Naive thymus-derived CD4-positive, alpha-beta T cell (primary cell): ENCODE data around the gene ANKRD13B. TPM values are rescaled to one million over a fixed set of nuclear protein-coding genes. Genes with fewer than 3 reads are reported as not detected.
A peak's percentile ranks its signal among the peaks of the same experiment; 100 is the strongest.

Experiments
- ATAC-seq: fragments of 150-1000 bp; cut with Tn5 transposase; 2 replicates; pipeline ENCODE4 v1.10.0; 2021; ENCODE audit warnings: mild to moderate bottlenecking, moderate library complexity
- CTCF ChIA-PET: fragments of 350-600 bp; sonication (Branson Sonifier 250); formaldehyde crosslinking; loops from one replicate; lab custom pipeline; 2021; ENCODE audit warnings: antibody characterized with exemption; lab: Charles Lee
- POLR2A ChIA-PET: fragments of 350-600 bp; sonication (Branson Sonifier 250); formaldehyde crosslinking; loops from one replicate; lab custom pipeline; 2021; ENCODE audit warnings: antibody characterized with exemption, inconsistent platforms; lab: Charles Lee
- DNase-seq, 9 donors: peaks; one replicate each; pipeline versions ENCODE4 v3.0.0 to v3.0.0-alpha.2; 2020 to 2022; ENCODE audit warnings: mixed read lengths in 1 of 9
- H3K27ac ChIP-seq: one replicate; pipeline ENCODE4 v1.7.0; 2013; ENCODE audit warnings: mild to moderate bottlenecking, low read depth, low read length, moderate library complexity
- H3K27me3 ChIP-seq, 2 donors: one replicate each; pipeline ENCODE4 v1.7.0; 2013; ENCODE audit warnings: low read length in 2 of 2, mild to moderate bottlenecking in 2 of 2, moderate library complexity in 2 of 2; ENCODE audit not compliant: control insufficient read depth in 2 of 2, insufficient read depth in 2 of 2
- H3K36me3 ChIP-seq, 3 experiments: 1 replicate in 2 of 3; 2 replicates in 1 of 3; pipeline ENCODE4 v1.7.0; 2013; ENCODE audit warnings: low read length in 3 of 3, mild to moderate bottlenecking in 3 of 3, moderate library complexity in 1 of 3; ENCODE audit not compliant: insufficient read depth in 3 of 3, control insufficient read depth in 2 of 3
- H3K4me1 ChIP-seq, 2 donors: one replicate each; pipeline ENCODE4 v1.7.0; 2013; ENCODE audit warnings: low read length in 2 of 2, mild to moderate bottlenecking in 2 of 2, moderate library complexity in 1 of 2; ENCODE audit not compliant: control insufficient read depth in 2 of 2, insufficient read depth in 2 of 2
- H3K4me3 ChIP-seq: 2 replicates; pipeline ENCODE4 v1.7.0; 2013; ENCODE audit warnings: mild to moderate bottlenecking, low read length
- H3K9me3 ChIP-seq, 3 experiments: 1 replicate in 2 of 3; 2 replicates in 1 of 3; pipeline ENCODE4 v1.7.0; 2013; ENCODE audit warnings: low read length in 3 of 3; ENCODE audit not compliant: control insufficient read depth in 2 of 3
- H3K27ac Mint-ChIP-seq, 9 donors: one replicate each; pipeline ENCODE4 v1.8.0; 2020 to 2022; ENCODE audit warnings: mixed read lengths in 9 of 9, mild to moderate bottlenecking in 8 of 9, moderate library complexity in 5 of 9, inconsistent platforms in 2 of 9
- H3K27me3 Mint-ChIP-seq, 5 donors: one replicate each; pipeline ENCODE4 v1.8.0; 2021 to 2022; ENCODE audit warnings: mixed read lengths in 5 of 5, mild to moderate bottlenecking in 1 of 5
- H3K36me3 Mint-ChIP-seq, 5 donors: one replicate each; pipeline ENCODE4 v1.8.0; 2020 to 2022; ENCODE audit warnings: mixed read lengths in 5 of 5, mild to moderate bottlenecking in 3 of 5, inconsistent platforms in 1 of 5
- H3K4me1 Mint-ChIP-seq, 7 donors: one replicate each; pipeline ENCODE4 v1.8.0; 2020 to 2022; ENCODE audit warnings: mixed read lengths in 7 of 7, mild to moderate bottlenecking in 3 of 7, inconsistent platforms in 1 of 7
- H3K4me3 Mint-ChIP-seq, 10 donors: one replicate each; pipeline ENCODE4 v1.8.0; 2020 to 2022; ENCODE audit warnings: mild to moderate bottlenecking in 10 of 10, mixed read lengths in 10 of 10, moderate library complexity in 6 of 10, inconsistent platforms in 2 of 10
- H3K9me3 Mint-ChIP-seq, 11 donors: one replicate each; pipeline ENCODE4 v1.8.0; 2020 to 2022; ENCODE audit warnings: mixed read lengths in 11 of 11, mild to moderate bottlenecking in 4 of 11, inconsistent platforms in 1 of 11, moderate library complexity in 1 of 11
- intact Hi-C, 2 donors: fragments of 100-400 bp; cut with micrococcal nuclease; formaldehyde crosslinking; loops; one replicate each; pipeline ENCODE4 v1.15.1; 2023
- polyA plus RNA-seq, 2 donors: library from polyadenylated mRNA; unstranded; fragments of 300-500 nt; fragmentation: Illumina TruSeq; gene quantifications; one replicate each; pipeline ENCODE4 v1.2.3, GENCODE V29; 2021
- total RNA-seq, 6 experiments: library from RNA in 5 of 6; stranded (reverse) in 5 of 6; gene quantifications; 1 replicate in 5 of 6; 2 replicates in 1 of 6; pipeline ENCODE4 v1.2.3 and lab custom pipeline; 2021 to 2026

Gene ANKRD13B
- total and polyA plus RNA-seq, 7 experiments from 2014 or later: 0.51 to 9.8 (median 1.2) TPM; not detected in 1

- H3K4me3 ChIP-seq: no peak overlapping the region
- ATAC-seq (no peak), DNase-seq (no peak)
- H3K4me1 Mint-ChIP-seq: peaks cover 0 to 11% (median 8%) of the 10 kb centered on the region in 7 donors
- ChIA-PET CTCF (interaction anchor here (0.6 to 2.6 kb wide), 4 partner anchors 38 to 271 kb away, joined by 3 to 13 read pairs (median 4); no protein-coding TSS in a partner anchor), POLR2A (interaction anchor here (0.7 kb wide), 1 partner anchor 146 kb away, joined by 3 read pairs; no protein-coding TSS in a partner anchor)
- H3K36me3 Mint-ChIP-seq: peaks cover 0 to 22% (median 19%) of the 10 kb centered on the region in 5 donors
- H3K9me3 Mint-ChIP-seq: no peaks in the 10 kb centered on the region
- H3K36me3 ChIP-seq: peaks cover 3 to 54% (median 8%) of the 10 kb centered on the region in 3 experiments
- no peaks in the 10 kb centered on the region for H3K27me3 ChIP-seq
- no peaks in the 10 kb centered on the region for H3K4me1 ChIP-seq
- H3K4me3 Mint-ChIP-seq: no peak overlapping the region
- no peaks in the 10 kb centered on the region for H3K9me3 ChIP-seq
- H3K27ac Mint-ChIP-seq: peak overlapping the region in 3 of 9 donors; percentile 21 to 60 (median 38)
- intact Hi-C loops: no loop called here
- no peaks in the 10 kb centered on the region for H3K27me3 Mint-ChIP-seq
- no peak overlapping the region for H3K27ac ChIP-seq
These were observed 62.4 kb downstream of the ANKRD13B start for GRCh38 chr17:29655323-29655722.

GRCh38 chr17:29659155-29659554, 66.2 kb downstream of the ANKRD13B start:
- Histone ChIP-seq H3K36me3 (peaks cover 8 to 39% (median 8%) of the 10 kb centered on the region in 3 experiments), H3K9me3 (no peaks in the 10 kb centered on the region), H3K4me1 (no peaks in the 10 kb centered on the region), H3K27ac (peak overlapping the region; percentile 48), H3K4me3 (no peak overlapping the region), H3K27me3 (no peaks in the 10 kb centered on the region)
- ATAC-seq: no peak
- no peaks in the 10 kb centered on the region for H3K27me3 Mint-ChIP-seq
- peak overlapping the region in 8 of 9 donors; percentile 46 to 84 (median 72) for H3K27ac Mint-ChIP-seq
- peaks cover 0 to 2% (median 0%) of the 10 kb centered on the region in 11 donors for H3K9me3 Mint-ChIP-seq
- ChIA-PET POLR2A (no interaction called here), CTCF (interaction anchor here (2.1 kb wide), 1 partner anchor 120 kb away, joined by 9 read pairs; no protein-coding TSS in a partner anchor)
- intact Hi-C loops: no loop called here
- peak overlapping the region in 5 of 10 donors; percentile 15 to 46 (median 26) for H3K4me3 Mint-ChIP-seq
- H3K4me1 Mint-ChIP-seq: peaks cover 3 to 25% (median 16%) of the 10 kb centered on the region in 7 donors
- peak in 3 of 9 donors; percentile 23 to 36 (median 23) for DNase-seq
- peaks cover 5 to 37% (median 24%) of the 10 kb centered on the region in 5 donors for H3K36me3 Mint-ChIP-seq

- Mint-ChIP-seq H3K36me3 (peaks cover 9 to 39% (median 24%) of the 10 kb centered on the region in 5 donors), H3K4me1 (peaks cover 3 to 32% (median 21%) of the 10 kb centered on the region in 7 donors), H3K9me3 (peaks cover 0 to 2% (median 0%) of the 10 kb centered on the region in 11 donors), H3K27me3 (no peaks in the 10 kb centered on the region), H3K4me3 (peak overlapping the region in 3 of 10 donors; percentile 0 to 28 (median 4)), H3K27ac (peak overlapping the region in 5 of 9 donors; percentile 13 to 84 (median 49))
- POLR2A ChIA-PET: interaction anchor here (0.8 kb wide), 1 partner anchor 13 kb away, joined by 3 read pairs; no protein-coding TSS in a partner anchor
- Histone ChIP-seq H3K9me3 (no peaks in the 10 kb centered on the region), H3K4me1 (no peaks in the 10 kb centered on the region), H3K27me3 (no peaks in the 10 kb centered on the region), H3K27ac (no peak overlapping the region), H3K36me3 (peaks cover 9 to 40% (median 11%) of the 10 kb centered on the region in 3 experiments), H3K4me3 (no peak overlapping the region)
- no peak for DNase-seq
- CTCF ChIA-PET: no interaction called here
- intact Hi-C loops: no loop called here
- no peak for ATAC-seq
These were observed 68.3 kb downstream of the ANKRD13B start for GRCh38 chr17:29661213-29661612.

GRCh38 chr17:29663155-29663554, 70.2 kb downstream of the ANKRD13B start:
- H3K9me3 Mint-ChIP-seq: peaks cover 0 to 2% (median 0%) of the 10 kb centered on the region in 11 donors
- H3K4me3 Mint-ChIP-seq: no peak overlapping the region
- no peak for DNase-seq
- no peaks in the 10 kb centered on the region for H3K27me3 Mint-ChIP-seq
- POLR2A ChIA-PET: no interaction called here
- ATAC-seq: no peak
- CTCF ChIA-PET: interaction anchor here (0.6 to 1.2 kb wide), 4 partner anchors 10 to 217 kb away, joined by 3 read pairs; no protein-coding TSS in a partner anchor
- intact Hi-C loops: no loop called here
- Histone ChIP-seq H3K4me3 (no peak overlapping the region), H3K27ac (no peak overlapping the region), H3K36me3 (peaks cover 6 to 51% (median 11%) of the 10 kb centered on the region in 3 experiments), H3K27me3 (no peaks in the 10 kb centered on the region), H3K9me3 (no peaks in the 10 kb centered on the region), H3K4me1 (no peaks in the 10 kb centered on the region)
- peak overlapping the region in 5 of 9 donors; percentile 26 to 70 (median 52) for H3K27ac Mint-ChIP-seq
- peaks cover 9 to 47% (median 33%) of the 10 kb centered on the region in 5 donors for H3K36me3 Mint-ChIP-seq
- H3K4me1 Mint-ChIP-seq: peaks cover 3 to 39% (median 27%) of the 10 kb centered on the region in 7 donors

Other genes with a start within 250 kb of the ANKRD13B start
- 10 to 100 TPM; 62.4 to 70.1 (median 66.5) TPM for gene TAOK1, start 202.8 kb upstream of the ANKRD13B start, total RNA-seq
- gene TAOK1, start 202.8 kb upstream of the ANKRD13B start, polyA plus RNA-seq: 1 to 10 TPM; 2.2 to 3.2 TPM
- gene ABHD15, start 26.1 kb upstream of the ANKRD13B start, total RNA-seq: 10 to 100 TPM in 2 of 5 experiments, 1 to 10 TPM in 3; 8.6 to 17.6 (median 10.0) TPM
- 1 to 10 TPM; 3.1 to 5.3 TPM for gene ABHD15, start 26.1 kb upstream of the ANKRD13B start, polyA plus RNA-seq
- 10 to 100 TPM; 61.6 to 87.5 (median 62.8) TPM for gene TP53I13, start 24.4 kb upstream of the ANKRD13B start, total RNA-seq
- gene TP53I13, start 24.4 kb upstream of the ANKRD13B start, polyA plus RNA-seq: 10 to 100 TPM; 19.3 to 26.8 TPM
- 10 to 100 TPM; 42.5 to 76.3 (median 62.4) TPM for gene GIT1, start 3.5 kb upstream of the ANKRD13B start, total RNA-seq
- gene GIT1, start 3.5 kb upstream of the ANKRD13B start, polyA plus RNA-seq: 10 to 100 TPM in 1 of 2 donors, 1 to 10 TPM in 1; 6.8 to 20.0 TPM
- gene CORO6, start 29.8 kb downstream of the ANKRD13B start, total RNA-seq: 1 to 10 TPM; 1.4 to 3.1 (median 1.7) TPM
- gene CORO6, start 29.8 kb downstream of the ANKRD13B start, polyA plus RNA-seq: under 1 TPM; 0.15 to 0.35 TPM